Epithelial cell of prostate (primary cell): Measurements from ENCODE around the gene CLEC12A.
"Not testable (repeated sequence)": the region's sequence is repeated elsewhere in the genome, so short reads cannot be mapped to it uniquely, and the experiment has no call there.

Source experiments
- DNase-seq: peaks from one replicate; pipeline ENCODE4 v3.0.0-alpha.2; 2011; ENCODE audit warnings: low read depth, low spot score
- H3K27ac ChIP-seq: fragments of 450-650 bp; 2 replicates; pipeline ENCODE4 v1.5.1; 2017; ENCODE audit warnings: mild to moderate bottlenecking

Gene CLEC12A

DNA sequence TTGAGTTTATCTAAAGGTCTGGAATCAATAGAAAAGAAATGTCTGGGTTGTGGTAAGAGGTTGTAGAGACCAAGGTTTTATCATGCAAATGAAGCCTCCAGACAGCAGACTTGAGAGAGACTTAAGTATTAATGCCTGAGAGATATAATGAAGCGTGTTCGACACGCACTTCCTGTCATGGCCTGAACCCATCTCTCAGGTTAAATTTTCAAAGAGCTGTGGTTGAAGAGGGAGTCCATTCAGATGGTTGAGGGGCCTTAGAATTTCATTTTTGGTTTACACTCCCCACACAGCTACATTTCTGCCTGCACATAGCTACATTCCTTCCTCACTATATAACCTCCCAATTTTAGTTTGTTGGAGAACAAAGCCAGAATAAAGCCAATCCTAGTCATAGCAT is 10.1 kb upstream of the CLEC12A start:
- no peak for DNase-seq
- H3K27ac ChIP-seq: no peak overlapping the region

DNA sequence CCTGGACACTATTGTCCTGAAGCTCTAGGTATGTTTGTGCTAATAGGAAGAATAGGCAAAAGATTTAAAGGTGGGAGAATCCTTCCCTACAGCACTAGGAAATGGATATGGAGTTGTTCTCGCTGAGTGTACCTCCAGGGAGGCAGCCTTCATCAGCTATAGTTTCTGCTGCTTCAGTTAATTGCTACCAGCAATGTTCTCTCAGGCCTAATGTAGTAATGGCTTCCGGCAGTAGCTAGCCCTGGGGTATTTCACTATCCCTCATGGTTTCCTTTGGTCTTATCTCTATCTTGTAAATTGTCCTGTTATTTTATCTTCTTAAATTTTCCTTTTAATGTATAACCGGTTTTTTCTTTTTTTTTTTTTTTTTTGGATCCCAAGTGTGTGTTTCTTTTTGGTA is 9.3 kb upstream of the CLEC12A start:
- no peak overlapping the region for H3K27ac ChIP-seq
- DNase-seq: no peak

DNA sequence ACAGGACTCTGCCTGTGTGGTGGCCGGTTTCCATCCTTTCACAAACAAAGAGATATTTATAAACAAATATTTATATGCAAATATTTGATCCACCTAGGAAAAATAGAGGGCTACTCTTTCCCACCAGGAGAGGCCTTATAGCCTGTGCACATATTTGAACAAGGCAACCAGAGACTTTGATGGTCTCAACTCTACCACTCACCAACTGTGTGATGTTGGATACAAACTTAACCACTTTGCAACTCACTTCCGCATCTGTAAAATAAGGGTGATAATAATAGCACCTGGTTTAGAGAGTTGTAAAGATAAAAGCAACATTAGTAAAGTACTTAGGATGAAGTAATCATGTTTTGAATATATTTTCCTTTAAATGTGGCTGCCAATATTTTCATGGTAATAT is 1.5 kb upstream of the CLEC12A start:
- H3K27ac ChIP-seq: no peak overlapping the region
- no peak for DNase-seq

DNA sequence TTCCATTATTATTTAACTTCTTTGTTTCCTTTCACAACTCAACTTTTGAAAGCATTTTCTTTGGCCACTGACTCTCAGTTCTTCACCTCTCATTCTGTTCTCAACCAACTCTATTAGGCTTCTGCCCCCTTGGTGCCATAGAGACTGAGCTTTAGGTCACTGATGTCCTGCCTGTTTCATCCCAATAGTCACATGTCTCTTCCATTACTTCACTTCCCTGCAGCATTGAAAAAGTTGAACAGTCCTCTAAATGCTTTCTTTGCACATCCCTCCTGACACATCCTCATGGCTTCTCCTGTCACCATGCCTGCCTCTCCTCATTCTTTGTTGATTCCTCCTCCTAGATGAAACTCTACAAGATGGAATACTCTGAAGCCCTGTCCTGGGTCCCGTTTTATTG is 2.7 kb downstream of the CLEC12A start:
- H3K27ac ChIP-seq: no peak overlapping the region
- no peak for DNase-seq

DNA sequence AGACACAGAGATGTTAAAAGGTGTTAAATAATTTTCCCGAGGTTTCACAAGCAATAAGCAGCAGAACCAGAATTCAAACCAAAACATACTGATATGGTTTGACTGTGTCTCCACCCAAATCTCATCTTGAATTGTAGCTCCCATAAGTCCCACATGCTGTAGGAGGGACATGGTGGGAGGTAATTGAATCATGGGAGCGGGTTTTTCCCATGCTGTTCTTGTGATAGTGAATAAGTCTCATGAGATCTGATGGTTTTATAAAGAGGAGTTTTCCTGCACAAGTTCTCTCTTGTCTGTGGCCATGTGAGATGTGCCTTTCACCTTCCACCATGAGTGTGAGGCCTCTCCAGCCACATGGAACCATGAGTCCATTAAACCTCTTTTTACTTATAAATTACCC is 3.5 kb downstream of the CLEC12A start:
- not testable (repeated sequence) for DNase-seq, H3K27ac ChIP-seq

DNA sequence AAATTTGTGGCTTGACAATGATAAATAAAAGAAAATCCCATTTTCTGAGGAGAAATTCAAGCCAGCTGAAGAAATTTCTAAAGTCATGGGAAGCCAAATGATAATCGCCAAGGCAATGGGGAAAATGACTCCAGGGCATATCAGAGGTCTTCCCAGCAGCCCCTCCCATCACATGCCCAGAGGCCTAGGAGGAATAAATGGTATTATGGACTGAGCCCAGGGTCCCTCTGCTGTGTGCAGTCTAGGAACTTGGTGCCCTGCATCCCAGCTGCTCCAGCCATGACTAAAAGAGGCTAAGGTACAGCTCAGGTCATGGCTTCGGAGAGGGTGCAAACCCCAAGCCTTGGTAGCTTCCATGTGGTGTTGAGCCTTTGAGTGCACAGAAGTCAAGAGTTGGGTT is 4.4 kb downstream of the CLEC12A start:
- no peak overlapping the region for H3K27ac ChIP-seq
- no peak for DNase-seq

DNA sequence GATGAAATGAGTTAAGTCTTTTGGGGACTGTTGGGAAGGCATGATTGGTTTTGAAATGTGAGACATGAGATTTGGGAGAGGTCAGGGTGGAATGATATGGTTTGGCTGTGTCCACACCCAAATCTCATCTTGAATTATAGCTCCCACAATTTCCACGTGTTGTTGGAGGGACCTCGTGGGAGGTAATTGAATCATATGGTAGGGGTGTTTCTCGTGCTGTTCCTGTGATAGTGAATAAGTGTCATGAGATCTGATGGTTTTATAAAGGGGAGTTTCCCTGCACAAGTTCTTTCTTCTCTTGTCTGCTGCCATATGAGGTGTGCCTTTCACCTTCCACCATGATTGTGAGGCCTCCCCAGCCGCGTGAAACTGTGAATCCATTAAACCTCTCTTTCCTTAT is 5.4 kb downstream of the CLEC12A start:
- DNase-seq, H3K27ac ChIP-seq: not testable (repeated sequence)

DNA sequence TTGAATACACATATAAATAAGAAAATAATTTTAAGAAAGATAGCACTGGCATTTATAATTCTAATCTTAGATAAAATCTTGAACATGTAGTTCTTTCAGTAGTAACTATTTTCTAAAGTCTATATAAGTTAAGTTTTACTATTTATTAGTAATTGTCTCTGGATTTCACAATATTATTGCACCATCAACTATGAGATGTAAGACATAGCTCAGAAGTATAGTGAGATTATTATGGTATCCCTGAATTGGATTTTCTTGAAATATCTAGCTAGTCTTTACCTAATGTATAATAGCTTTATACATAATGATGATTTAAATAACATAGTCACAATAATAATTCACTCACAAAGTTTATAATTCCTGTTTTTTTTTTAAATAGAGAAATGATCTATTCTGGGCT is 6.7 kb downstream of the CLEC12A start:
- H3K27ac ChIP-seq: no peak overlapping the region
- DNase-seq: no peak

DNA sequence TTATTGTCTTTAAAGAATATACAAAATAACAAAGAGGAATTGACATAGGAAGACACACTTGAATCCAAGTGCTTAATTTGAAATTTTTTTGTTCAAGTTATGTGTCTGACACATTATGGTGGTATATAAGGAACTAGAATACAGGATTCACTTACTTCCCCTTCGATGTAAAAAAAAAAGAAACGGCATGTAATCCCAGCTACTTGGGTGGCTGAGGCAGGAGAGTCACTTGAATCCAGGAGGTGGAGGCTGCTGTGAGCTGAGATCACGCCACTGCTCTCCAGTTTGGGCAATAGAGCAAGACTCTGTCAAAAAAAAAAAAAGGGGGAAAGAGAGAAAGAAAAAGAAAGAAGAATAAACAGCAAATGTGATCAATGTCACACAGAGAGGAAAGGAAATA is 8.9 kb downstream of the CLEC12A start:
- no peak overlapping the region for H3K27ac ChIP-seq

DNA sequence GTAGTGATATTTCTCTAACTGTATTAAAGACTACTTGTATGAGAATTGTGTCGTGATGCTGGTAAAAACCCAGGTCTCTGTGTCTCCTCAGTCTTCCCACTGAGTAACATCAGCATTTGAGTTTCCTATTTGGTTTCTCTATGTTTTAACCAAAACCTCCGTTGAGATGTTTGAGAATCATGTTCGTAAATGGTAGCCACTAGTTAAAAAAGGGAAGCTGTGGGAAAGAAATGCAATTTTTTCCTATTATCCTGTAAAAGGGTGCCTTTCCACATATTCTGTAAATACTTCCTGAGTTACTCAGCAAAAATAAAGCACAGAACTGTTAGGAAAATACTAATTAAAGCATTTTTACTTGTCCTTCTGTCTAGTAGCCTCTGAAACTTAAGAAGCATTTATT is 20.7 kb downstream of the CLEC12A start:
- DNase-seq: no peak
- H3K27ac ChIP-seq: no peak overlapping the region

More for the DNA sequence above, 8.9 kb downstream of the CLEC12A start:
- DNase-seq: no peak

DNA sequence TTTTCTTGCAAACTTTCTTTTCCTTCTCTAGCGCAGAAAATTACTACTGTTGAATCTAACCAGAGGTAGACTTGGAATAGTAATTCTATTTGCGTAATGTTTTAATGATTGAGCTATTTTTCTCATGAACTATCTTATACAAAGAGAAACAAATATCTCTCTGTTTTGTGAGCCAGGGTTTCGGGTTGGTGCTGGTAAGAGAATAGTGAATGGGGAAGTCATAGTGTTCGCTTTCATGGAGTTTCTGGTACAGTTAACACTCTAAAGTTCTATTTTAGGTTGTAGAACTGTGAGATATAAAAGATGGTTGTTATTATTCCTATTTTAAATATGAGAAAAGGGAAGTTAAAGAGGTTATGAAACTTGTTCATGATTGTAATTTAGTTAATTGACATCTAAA is 21.1 kb downstream of the CLEC12A start:
- DNase-seq: no peak
- H3K27ac ChIP-seq: no peak overlapping the region

DNA sequence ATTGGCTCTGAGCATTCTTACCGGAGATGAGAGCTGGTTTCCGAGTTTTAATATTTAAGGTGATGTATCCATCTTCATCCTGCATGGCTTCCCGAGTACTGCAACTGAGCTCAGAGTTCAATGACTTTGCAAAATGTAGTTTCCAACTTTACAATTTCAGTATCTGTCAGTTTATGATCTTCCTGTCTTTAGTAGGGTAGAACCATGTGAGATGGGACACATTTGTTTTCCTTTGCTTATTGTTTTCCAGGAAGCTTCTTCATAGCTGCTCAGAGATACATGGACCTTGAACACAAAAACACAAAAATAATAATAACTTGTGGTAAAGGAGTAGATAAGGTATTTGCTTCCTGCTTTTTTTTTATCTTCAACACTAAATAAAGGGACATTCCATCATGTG is 27.8 kb downstream of the CLEC12A start, which contains the start of gene CLEC1B:
TSS of gene CLEC1B (minus strand) at position 106 of the 400 bp plus-strand sequence. CDS start at position 85, 21 bp downstream.
- H3K27ac ChIP-seq: no peak within 1 kb of the TSS
- DNase-seq: no peak

DNA sequence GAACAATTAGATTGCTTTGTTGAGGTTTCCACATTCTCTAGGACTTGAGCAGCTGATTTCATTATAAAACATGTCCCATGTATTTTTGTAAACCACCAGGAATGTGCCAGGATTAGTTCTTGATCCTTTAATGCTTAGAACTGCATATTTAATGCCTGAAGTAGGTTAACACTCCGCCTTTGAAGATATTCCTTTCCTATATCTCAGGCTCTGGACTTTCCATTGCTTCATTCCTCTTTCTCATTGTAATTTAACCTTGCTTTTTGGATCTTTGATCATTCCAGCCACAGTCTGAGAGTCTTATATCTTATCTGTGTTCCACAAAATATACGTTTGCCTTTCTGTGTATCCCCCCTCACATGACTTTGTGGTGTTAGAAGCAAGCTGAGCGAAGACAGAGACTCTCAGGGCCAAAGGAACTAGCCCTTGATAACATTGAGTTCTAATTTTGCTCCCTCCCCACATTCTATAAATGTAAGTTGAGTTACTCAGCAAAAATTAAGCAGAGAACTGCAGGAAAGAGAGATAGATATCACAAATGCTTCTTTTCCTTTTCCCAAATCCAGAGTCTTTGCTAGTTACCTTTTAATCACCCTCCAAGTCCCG is 30.1 kb downstream of the CLEC12A start:
- no peak overlapping the region for H3K27ac ChIP-seq
- DNase-seq: no peak

DNA sequence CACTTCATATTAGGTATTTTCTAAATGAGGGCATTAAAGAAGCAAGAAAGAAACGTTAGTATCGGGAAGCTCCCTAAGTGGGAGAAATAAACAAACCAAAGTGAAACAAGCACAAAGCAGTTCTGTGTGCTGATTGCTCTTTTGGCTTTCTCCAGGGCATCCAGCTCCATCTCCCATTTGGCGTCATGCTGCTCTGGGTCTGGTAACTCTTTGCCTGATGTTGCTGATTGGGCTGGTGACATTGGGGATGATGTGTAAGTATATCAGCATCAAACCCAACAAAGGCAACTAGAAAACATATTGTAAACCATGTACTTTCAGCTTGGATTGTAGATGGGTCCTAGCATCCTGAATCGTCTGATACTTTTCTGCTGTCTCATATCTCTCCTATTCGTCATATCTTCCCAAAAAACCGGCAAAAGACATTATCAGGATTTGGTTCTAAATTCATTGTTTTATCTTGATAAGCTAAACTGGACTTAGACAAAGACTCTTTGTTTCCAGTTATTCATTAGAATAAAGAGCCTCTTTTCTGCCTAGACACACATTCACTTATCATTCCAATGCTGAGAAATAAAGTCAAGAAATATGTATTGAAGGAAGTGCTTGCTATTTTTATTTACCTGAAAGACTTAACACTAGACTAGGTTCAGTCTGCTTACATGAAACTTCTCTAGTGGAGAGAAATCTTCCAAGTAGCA is 41.6 kb downstream of the CLEC12A start:
- H3K27ac ChIP-seq: no peak overlapping the region
- DNase-seq: no peak

DNA sequence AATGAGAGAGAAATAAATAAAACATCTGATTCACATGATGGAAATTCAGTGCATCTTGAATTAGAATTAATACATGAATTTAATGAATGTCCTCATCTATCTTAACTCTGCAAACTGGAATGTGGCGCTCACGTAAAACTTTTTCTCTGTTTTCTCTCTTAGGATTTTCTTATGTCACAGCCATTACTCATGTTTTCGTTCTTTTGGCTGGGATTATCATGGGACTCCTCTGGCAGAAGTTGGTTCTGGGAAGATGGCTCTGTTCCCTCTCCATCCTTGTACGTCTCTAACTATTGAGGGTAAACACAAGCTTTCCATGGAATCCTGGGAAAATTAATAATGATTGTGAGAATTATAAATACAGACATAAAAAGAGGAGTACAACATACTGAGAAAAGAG is 44.2 kb downstream of the CLEC12A start:
- DNase-seq: no peak

DNA sequence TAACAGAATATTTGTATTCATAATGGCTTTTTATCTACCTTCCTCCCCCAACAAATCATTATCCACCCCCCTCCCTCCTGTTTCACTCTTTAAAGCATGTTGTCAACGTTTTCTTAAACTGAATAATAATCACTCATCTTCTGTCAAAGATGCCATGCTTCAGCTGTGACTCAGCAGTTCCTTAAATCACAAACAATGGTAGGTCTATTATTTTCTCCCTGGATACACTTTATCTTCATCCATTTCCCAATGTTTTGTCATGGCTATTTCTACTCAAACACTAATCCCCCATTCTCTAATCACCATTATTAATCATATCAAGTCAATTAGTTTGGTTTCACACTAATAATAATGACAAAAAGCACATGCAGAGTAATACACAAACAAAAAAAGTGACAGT is 45.7 kb downstream of the CLEC12A start:
- no peak for DNase-seq
- no peak overlapping the region for H3K27ac ChIP-seq

More for the DNA sequence above, 44.2 kb downstream of the CLEC12A start:
- no peak overlapping the region for H3K27ac ChIP-seq

DNA sequence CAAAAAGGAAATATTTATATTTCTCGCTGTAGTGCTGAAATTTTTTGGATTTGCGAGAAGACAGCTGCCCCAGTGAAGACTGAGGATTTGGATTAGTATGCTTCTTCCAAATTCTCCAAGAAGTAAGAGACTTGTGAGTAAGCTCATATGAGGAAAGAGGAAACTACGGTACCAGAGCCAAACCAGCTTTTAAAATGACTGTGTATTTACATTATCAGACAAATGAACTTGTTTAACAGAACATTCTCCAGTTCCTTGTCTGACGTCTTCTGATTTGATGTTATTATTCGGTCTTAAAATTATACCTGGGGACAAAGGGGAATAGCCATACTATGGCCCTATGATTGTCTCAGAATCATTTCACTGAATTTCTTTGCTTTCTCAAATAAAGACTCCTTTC is 47.2 kb downstream of the CLEC12A start:
- H3K27ac ChIP-seq: no peak overlapping the region
- no peak for DNase-seq

DNA sequence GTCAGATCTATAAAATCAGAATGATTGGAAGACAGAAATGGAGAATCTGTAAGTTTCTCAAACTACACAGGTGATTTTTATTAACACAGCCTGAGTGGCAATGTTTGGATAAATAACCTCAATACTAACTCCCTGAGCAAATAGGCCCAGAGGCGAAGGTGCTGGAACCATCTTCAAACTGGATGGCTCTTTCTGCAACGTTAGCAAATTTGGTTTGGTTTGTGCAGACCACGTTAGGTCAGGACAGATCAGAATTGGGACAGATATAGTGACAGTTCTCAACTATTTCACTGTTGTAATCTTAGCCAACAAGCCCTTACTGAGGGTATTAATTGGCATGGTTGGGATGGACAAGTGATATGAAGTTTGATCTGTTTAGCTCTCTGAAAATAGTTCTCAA is 50.1 kb downstream of the CLEC12A start:
- no peak overlapping the region for H3K27ac ChIP-seq
- no peak for DNase-seq

DNA sequence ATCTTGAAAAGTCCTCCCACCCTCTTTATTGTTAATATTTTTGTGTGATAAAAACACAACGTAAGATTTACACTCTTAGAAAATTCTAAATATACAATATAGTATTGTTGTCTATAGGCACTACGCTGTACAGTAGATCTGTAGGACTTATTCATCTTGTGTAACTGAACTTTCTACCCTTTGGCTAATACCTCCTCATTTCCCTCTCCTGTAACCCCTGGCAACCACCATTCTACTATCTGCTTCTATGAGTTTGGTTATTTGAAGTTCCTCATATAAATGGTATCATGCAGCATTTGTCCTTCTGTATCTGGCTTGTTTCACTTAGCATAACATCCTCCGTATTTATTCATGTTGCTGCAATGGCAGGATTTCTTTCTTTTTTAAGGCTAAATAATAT is 54.0 kb downstream of the CLEC12A start:
- no peak overlapping the region for H3K27ac ChIP-seq
- no peak for DNase-seq

DNA sequence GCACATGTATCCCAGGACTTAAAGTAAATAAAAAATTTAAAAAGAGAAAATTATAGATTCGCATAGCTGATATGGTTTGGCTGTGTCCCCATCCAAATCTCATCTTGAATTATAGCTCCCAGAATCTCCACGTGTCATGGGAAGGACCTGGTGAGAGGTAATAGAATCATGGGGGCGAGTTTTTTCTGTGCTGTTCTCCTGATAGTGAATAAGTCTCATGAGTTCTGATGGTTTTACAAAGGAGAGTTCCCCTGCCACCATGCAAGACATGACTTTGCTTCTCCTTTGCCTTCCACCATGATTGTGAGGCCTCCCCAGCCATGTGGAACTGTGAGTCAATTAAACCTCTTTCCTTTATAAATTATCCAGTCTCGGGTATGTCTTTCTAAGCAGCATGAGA is 55.5 kb downstream of the CLEC12A start:
- H3K27ac ChIP-seq: peak overlapping the region; percentile 74
- DNase-seq: not testable (repeated sequence)

DNA sequence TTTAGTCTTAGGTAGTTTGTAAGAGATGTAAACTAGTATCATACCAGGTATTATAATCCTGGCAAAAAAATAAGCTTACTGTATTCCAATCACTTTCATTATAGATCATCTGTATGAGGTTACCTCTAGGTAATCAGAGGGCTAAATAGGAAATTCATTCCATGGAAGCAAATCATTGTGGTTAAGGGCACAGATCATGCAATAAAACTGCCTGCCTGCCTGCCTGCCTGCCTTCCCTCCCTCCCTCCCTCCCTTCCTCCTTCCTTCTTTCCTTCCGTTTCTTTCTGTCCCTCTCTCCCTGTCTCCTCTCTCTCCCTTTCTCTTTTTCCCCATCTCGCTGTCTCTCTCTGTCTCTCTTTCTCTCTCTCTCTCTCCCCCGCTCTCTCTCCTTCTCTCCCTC is 56.1 kb downstream of the CLEC12A start:
- no peak for DNase-seq
- peak overlapping the region; percentile 74 for H3K27ac ChIP-seq

DNA sequence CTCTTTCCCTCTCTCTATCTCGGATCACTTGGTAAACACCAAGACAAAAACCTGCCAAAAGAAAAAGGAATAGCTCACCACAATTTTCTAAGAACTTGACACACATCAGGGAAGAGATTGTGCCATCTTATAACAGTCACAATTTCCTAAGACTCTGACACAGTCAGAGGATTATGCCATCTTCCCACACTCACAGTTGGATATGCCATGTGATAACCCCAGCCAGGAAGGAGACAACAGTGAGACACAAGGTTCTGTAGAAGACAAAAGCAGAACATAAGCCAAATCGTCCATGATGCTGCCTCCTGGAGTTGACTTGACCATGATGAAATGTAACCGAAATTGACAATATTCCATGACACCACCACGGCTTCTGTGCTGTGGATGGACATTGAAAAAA is 56.5 kb downstream of the CLEC12A start:
- peak; percentile 58 for DNase-seq
- peak overlapping the region; percentile 74 for H3K27ac ChIP-seq
